Measurements from ENCODE around the gene ZMYM4.
"Not testable (repeated sequence)": the region's sequence is repeated elsewhere in the genome, so short reads cannot be mapped to it uniquely, and the experiment has no call there.

The ZMYM4 gene

DNA sequence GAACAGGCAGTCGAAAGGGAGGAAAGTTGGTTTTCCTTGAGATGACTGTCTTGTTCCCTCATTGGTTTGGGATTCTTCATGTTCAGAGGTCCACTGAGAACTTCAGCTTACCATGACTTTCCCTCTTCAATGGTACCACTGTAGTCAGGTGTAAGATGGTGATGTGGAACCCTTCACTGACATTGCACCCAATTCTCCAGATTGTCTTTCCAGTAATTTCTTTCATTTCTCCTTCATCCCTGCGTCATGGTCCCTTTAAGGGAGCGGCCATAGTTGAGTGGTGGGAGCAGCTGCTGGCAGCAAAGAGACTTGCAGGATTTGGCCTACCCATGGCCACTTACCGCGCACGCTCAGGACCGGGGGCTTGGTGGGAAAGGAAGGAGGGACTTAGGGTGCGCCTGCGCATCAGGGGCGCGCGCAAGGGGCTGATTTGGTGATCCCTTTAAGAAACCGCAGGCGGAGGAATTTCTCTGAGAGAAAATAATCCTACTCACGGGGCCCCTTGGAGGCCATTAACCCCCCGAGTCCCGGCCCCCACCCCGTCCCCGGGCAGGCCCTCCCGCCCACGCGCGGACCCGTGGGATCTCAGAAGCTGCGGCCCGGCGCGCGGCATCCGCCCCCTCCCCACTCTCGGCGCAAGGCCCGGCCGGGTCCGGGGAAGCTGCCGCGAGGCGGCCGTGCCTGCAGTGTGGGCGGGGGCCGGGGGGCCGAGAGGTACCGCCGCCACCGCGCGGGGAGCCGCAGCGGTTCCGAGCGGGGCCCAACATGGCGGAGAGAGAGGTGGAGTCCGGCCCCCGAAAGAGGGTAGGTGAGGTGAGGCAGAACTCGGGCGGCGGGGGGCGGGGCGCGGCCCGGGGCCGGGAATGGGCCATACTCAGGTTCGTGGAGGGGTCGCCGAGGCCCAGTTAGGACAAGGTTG is at the start of gene ZMYM4:
Gene ZMYM4, plus strand, starts transcription at position 428 of the 919 bp plus-strand sequence. Its CDS starts 338 bp downstream, at position 766.
- Histone ChIP-seq H3K27ac (ENCODE audit: low read depth, low read length) (peak within 1 kb of the TSS; percentile 74), H3K36me3 (ENCODE audit: control insufficient read depth in 5 of 5, insufficient read depth in 5 of 5, low read length in 5 of 5) (no peaks in the 10 kb centered on the region), H3K9me3 (ENCODE audit: control insufficient read depth in 5 of 5, low read length in 5 of 5) (no peaks in the 10 kb centered on the region), H3K4me3 (ENCODE audit: low read depth in 1 of 5, low read length in 5 of 5) (peak within 1 kb of the TSS; percentile 58 to 94 (median 84)), H3K4me1 (ENCODE audit: control insufficient read depth in 5 of 5, insufficient read depth in 5 of 5, low read length in 5 of 5) (peaks cover 3 to 22% (median 18%) of the 10 kb centered on the region in 5 donors), H3K27me3 (ENCODE audit: control insufficient read depth in 5 of 5, insufficient read depth in 4 of 5, low read length in 5 of 5) (no peaks in the 10 kb centered on the region), H3K9ac (ENCODE audit: low read length in 5 of 5) (peak within 1 kb of the TSS; percentile 80 to 89 (median 85))

GRCh38 chr1:35220976-35221375 is 47.5 kb upstream of the ZMYM4 start:
- H3K9ac ChIP-seq (ENCODE audit: low read length in 5 of 5) = no peak overlapping the region
- H3K4me3 ChIP-seq (ENCODE audit: low read depth in 1 of 5, low read length in 5 of 5) = no peak overlapping the region

GRCh38 chr1:35222322-35223083 is 46.0 kb upstream of the ZMYM4 start:
- H3K9me3 ChIP-seq (ENCODE audit: control insufficient read depth in 5 of 5, low read length in 5 of 5) = no peaks in the 10 kb centered on the region
- peak overlapping the region in 1 of 5 donors; percentile 8 for H3K9ac ChIP-seq (ENCODE audit: low read length in 5 of 5)
- H3K4me1 ChIP-seq (ENCODE audit: control insufficient read depth in 5 of 5, insufficient read depth in 5 of 5, low read length in 5 of 5) = peaks cover 0 to 17% (median 13%) of the 10 kb centered on the region in 5 donors
- H3K36me3 ChIP-seq (ENCODE audit: control insufficient read depth in 5 of 5, insufficient read depth in 5 of 5, low read length in 5 of 5) = no peaks in the 10 kb centered on the region
- no peak overlapping the region for H3K4me3 ChIP-seq (ENCODE audit: low read depth in 1 of 5, low read length in 5 of 5)
- no peaks in the 10 kb centered on the region for H3K27me3 ChIP-seq (ENCODE audit: control insufficient read depth in 5 of 5, insufficient read depth in 4 of 5, low read length in 5 of 5)
- H3K27ac ChIP-seq (ENCODE audit: low read depth, low read length) = peak overlapping the region; percentile 20

More at GRCh38 chr1:35220976-35221375, 47.5 kb upstream of the ZMYM4 start:
- no peaks in the 10 kb centered on the region for H3K36me3 ChIP-seq (ENCODE audit: control insufficient read depth in 5 of 5, insufficient read depth in 5 of 5, low read length in 5 of 5)
- H3K27ac ChIP-seq (ENCODE audit: low read depth, low read length) = no peak overlapping the region
- peaks cover 0 to 17% (median 13%) of the 10 kb centered on the region in 5 donors for H3K4me1 ChIP-seq (ENCODE audit: control insufficient read depth in 5 of 5, insufficient read depth in 5 of 5, low read length in 5 of 5)
- H3K27me3 ChIP-seq (ENCODE audit: control insufficient read depth in 5 of 5, insufficient read depth in 4 of 5, low read length in 5 of 5) = no peaks in the 10 kb centered on the region
- no peaks in the 10 kb centered on the region for H3K9me3 ChIP-seq (ENCODE audit: control insufficient read depth in 5 of 5, low read length in 5 of 5)

- no peaks in the 10 kb centered on the region for H3K36me3 ChIP-seq (ENCODE audit: control insufficient read depth in 5 of 5, insufficient read depth in 5 of 5, low read length in 5 of 5)
- no peaks in the 10 kb centered on the region for H3K27me3 ChIP-seq (ENCODE audit: control insufficient read depth in 5 of 5, insufficient read depth in 4 of 5, low read length in 5 of 5)
- H3K27ac ChIP-seq (ENCODE audit: low read depth, low read length) = peak overlapping the region; percentile 51
- peaks cover 0 to 17% (median 13%) of the 10 kb centered on the region in 5 donors for H3K4me1 ChIP-seq (ENCODE audit: control insufficient read depth in 5 of 5, insufficient read depth in 5 of 5, low read length in 5 of 5)
- no peak overlapping the region for H3K4me3 ChIP-seq (ENCODE audit: low read depth in 1 of 5, low read length in 5 of 5)
- no peak overlapping the region for H3K9ac ChIP-seq (ENCODE audit: low read length in 5 of 5)
- H3K9me3 ChIP-seq (ENCODE audit: control insufficient read depth in 5 of 5, low read length in 5 of 5) = no peaks in the 10 kb centered on the region
Observed at GRCh38 chr1:35223084-35223630, 45.4 kb upstream of the ZMYM4 start.

- Histone ChIP-seq H3K9me3 (ENCODE audit: control insufficient read depth in 5 of 5, low read length in 5 of 5) (no peaks in the 10 kb centered on the region), H3K4me3 (ENCODE audit: low read depth in 1 of 5, low read length in 5 of 5) (no peak overlapping the region), H3K36me3 (ENCODE audit: control insufficient read depth in 5 of 5, insufficient read depth in 5 of 5, low read length in 5 of 5) (no peaks in the 10 kb centered on the region), H3K9ac (ENCODE audit: low read length in 5 of 5) (no peak overlapping the region), H3K4me1 (ENCODE audit: control insufficient read depth in 5 of 5, insufficient read depth in 5 of 5, low read length in 5 of 5) (peaks cover 0 to 17% (median 13%) of the 10 kb centered on the region in 5 donors), H3K27ac (ENCODE audit: low read depth, low read length) (no peak overlapping the region), H3K27me3 (ENCODE audit: control insufficient read depth in 5 of 5, insufficient read depth in 4 of 5, low read length in 5 of 5) (peaks cover 0 to 2% (median 0%) of the 10 kb centered on the region in 5 donors)
Observed at GRCh38 chr1:35226546-35226945, 42.0 kb upstream of the ZMYM4 start.

GRCh38 chr1:35229587-35230360 is 38.7 kb upstream of the ZMYM4 start:
- Histone ChIP-seq H3K4me3 (ENCODE audit: low read depth in 1 of 5, low read length in 5 of 5) (no peak overlapping the region), H3K9me3 (ENCODE audit: control insufficient read depth in 5 of 5, low read length in 5 of 5) (no peaks in the 10 kb centered on the region), H3K9ac (ENCODE audit: low read length in 5 of 5) (no peak overlapping the region), H3K4me1 (ENCODE audit: control insufficient read depth in 5 of 5, insufficient read depth in 5 of 5, low read length in 5 of 5) (no peaks in the 10 kb centered on the region), H3K36me3 (ENCODE audit: control insufficient read depth in 5 of 5, insufficient read depth in 5 of 5, low read length in 5 of 5) (no peaks in the 10 kb centered on the region), H3K27me3 (ENCODE audit: control insufficient read depth in 5 of 5, insufficient read depth in 4 of 5, low read length in 5 of 5) (peaks cover 0 to 2% (median 0%) of the 10 kb centered on the region in 5 donors), H3K27ac (ENCODE audit: low read depth, low read length) (no peak overlapping the region)

DNA sequence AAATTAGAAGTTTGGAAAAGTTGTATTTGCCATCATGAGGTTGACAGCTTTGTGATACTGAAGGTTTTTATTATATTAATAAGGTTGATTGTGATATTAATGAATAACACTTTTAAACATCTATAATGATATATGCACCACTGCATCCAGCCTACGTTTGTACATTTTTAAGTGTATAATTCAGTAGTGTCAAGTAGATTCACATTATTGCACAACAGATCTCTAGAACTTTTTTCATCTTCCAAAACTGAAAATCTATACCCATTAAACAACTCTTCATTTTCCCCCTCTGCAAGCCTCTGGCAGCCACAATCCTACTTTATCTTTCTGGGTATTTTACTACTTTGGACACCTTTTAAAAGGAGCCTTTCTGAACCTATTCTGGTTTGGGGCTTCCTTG is 37.2 kb upstream of the ZMYM4 start:
- H3K9me3 ChIP-seq (ENCODE audit: control insufficient read depth in 5 of 5, low read length in 5 of 5) = no peaks in the 10 kb centered on the region
- H3K9ac ChIP-seq (ENCODE audit: low read length in 5 of 5) = no peak overlapping the region
- H3K27ac ChIP-seq (ENCODE audit: low read depth, low read length) = no peak overlapping the region
- no peak overlapping the region for H3K4me3 ChIP-seq (ENCODE audit: low read depth in 1 of 5, low read length in 5 of 5)
- peaks cover 0 to 2% (median 0%) of the 10 kb centered on the region in 5 donors for H3K27me3 ChIP-seq (ENCODE audit: control insufficient read depth in 5 of 5, insufficient read depth in 4 of 5, low read length in 5 of 5)
- H3K4me1 ChIP-seq (ENCODE audit: control insufficient read depth in 5 of 5, insufficient read depth in 5 of 5, low read length in 5 of 5) = no peaks in the 10 kb centered on the region
- no peaks in the 10 kb centered on the region for H3K36me3 ChIP-seq (ENCODE audit: control insufficient read depth in 5 of 5, insufficient read depth in 5 of 5, low read length in 5 of 5)

GRCh38 chr1:35236772-35237171 is 31.7 kb upstream of the ZMYM4 start:
- not testable (repeated sequence) for H3K4me3 ChIP-seq (ENCODE audit: low read depth in 1 of 5, low read length in 5 of 5); H3K36me3 ChIP-seq (ENCODE audit: control insufficient read depth in 5 of 5, insufficient read depth in 5 of 5, low read length in 5 of 5); H3K9me3 ChIP-seq (ENCODE audit: control insufficient read depth in 5 of 5, low read length in 5 of 5); H3K27ac ChIP-seq (ENCODE audit: low read depth, low read length); H3K4me1 ChIP-seq (ENCODE audit: control insufficient read depth in 5 of 5, insufficient read depth in 5 of 5, low read length in 5 of 5); H3K27me3 ChIP-seq (ENCODE audit: control insufficient read depth in 5 of 5, insufficient read depth in 4 of 5, low read length in 5 of 5); H3K9ac ChIP-seq (ENCODE audit: low read length in 5 of 5)

DNA sequence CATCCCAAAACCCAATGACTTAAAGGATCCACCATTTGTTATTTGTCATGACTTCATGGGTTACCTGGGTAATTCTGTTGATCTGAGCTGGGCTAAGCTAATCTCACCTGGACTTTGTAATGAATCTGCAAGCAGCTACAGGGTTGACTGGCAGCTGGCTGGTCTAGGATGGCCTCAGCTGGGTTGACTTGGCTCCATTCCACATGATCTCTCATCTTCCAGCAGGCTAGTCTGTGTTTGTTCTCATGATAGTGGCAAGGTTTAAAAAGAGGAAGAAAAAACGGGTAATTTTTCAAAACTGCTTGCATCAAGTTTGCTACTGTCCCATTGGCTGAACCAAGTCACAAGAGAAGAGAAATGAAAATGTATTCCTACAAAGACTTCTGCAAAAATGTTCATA is 24.8 kb upstream of the ZMYM4 start:
- Histone ChIP-seq H3K27ac (ENCODE audit: low read depth, low read length) (no peak overlapping the region), H3K36me3 (ENCODE audit: control insufficient read depth in 5 of 5, insufficient read depth in 5 of 5, low read length in 5 of 5) (no peaks in the 10 kb centered on the region), H3K27me3 (ENCODE audit: control insufficient read depth in 5 of 5, insufficient read depth in 4 of 5, low read length in 5 of 5) (no peaks in the 10 kb centered on the region), H3K4me1 (ENCODE audit: control insufficient read depth in 5 of 5, insufficient read depth in 5 of 5, low read length in 5 of 5) (no peaks in the 10 kb centered on the region), H3K9ac (ENCODE audit: low read length in 5 of 5) (no peak overlapping the region), H3K4me3 (ENCODE audit: low read depth in 1 of 5, low read length in 5 of 5) (no peak overlapping the region), H3K9me3 (ENCODE audit: control insufficient read depth in 5 of 5, low read length in 5 of 5) (no peaks in the 10 kb centered on the region)
